HG03045 (cell line): Measurements from ENCODE around the gene GULP1.
"Not testable (repeated sequence)": the region's sequence is repeated elsewhere in the genome, so short reads cannot be mapped to it uniquely, and the experiment has no call there.

Experiments
- ATAC-seq: cut with Tn5 transposase; IDR thresholded peaks from one replicate; pipeline ENCODE4 v1.9.1; 2021; ENCODE audit warnings: mild to moderate bottlenecking, moderate library complexity; ENCODE audit not compliant: unreplicated experiment

Gene GULP1

GRCh38 chr2:188291617-188292347 is at the start of gene GULP1:
TSS of gene GULP1 (plus strand) at chr2:188291874. CDS start at chr2:188477703, 185,829 bp downstream.
- no peak for ATAC-seq

- ATAC-seq: no peak
Measured at GRCh38 chr2:188243381-188243780, 48.3 kb upstream of the GULP1 start.

GRCh38 chr2:188244383-188244782 is 47.3 kb upstream of the GULP1 start:
- no peak for ATAC-seq

GRCh38 chr2:188245230-188245629 is 46.4 kb upstream of the GULP1 start:
- ATAC-seq: no peak

- no peak for ATAC-seq
Measured at GRCh38 chr2:188248513-188248912, 43.2 kb upstream of the GULP1 start.

- ATAC-seq: no peak
Measured at GRCh38 chr2:188251034-188251433, 40.6 kb upstream of the GULP1 start.

- no peak for ATAC-seq
Measured at GRCh38 chr2:188256420-188256819, 35.3 kb upstream of the GULP1 start.

GRCh38 chr2:188265315-188265714 is 26.4 kb upstream of the GULP1 start:
- ATAC-seq: no peak

GRCh38 chr2:188267776-188268175 is 23.9 kb upstream of the GULP1 start:
- no peak for ATAC-seq

GRCh38 chr2:188269004-188269403 is 22.7 kb upstream of the GULP1 start:
- no peak for ATAC-seq

- ATAC-seq: no peak
Measured at GRCh38 chr2:188272121-188272520, 19.6 kb upstream of the GULP1 start.

GRCh38 chr2:188274274-188274673 is 17.4 kb upstream of the GULP1 start:
- ATAC-seq: no peak

- no peak for ATAC-seq
Measured at GRCh38 chr2:188276255-188276654, 15.4 kb upstream of the GULP1 start.

GRCh38 chr2:188277786-188278185 is 13.9 kb upstream of the GULP1 start:
- ATAC-seq: no peak

- ATAC-seq: no peak
Measured at GRCh38 chr2:188278388-188279092, 13.1 kb upstream of the GULP1 start.

GRCh38 chr2:188279093-188279445 is 12.6 kb upstream of the GULP1 start:
- ATAC-seq: no peak

GRCh38 chr2:188280811-188281222 is 10.9 kb upstream of the GULP1 start:
- ATAC-seq: no peak

GRCh38 chr2:188282907-188283306 is 8.8 kb upstream of the GULP1 start:
- no peak for ATAC-seq

- not testable (repeated sequence) for ATAC-seq
Measured at GRCh38 chr2:188284251-188284650, 7.4 kb upstream of the GULP1 start.

GRCh38 chr2:188285049-188285448 is 6.6 kb upstream of the GULP1 start:
- ATAC-seq: no peak

GRCh38 chr2:188285774-188286173 is 5.9 kb upstream of the GULP1 start:
- no peak for ATAC-seq

GRCh38 chr2:188291142-188291616 is 495 bp upstream of the GULP1 start:
- ATAC-seq: no peak
